HL-60 (cell line): ENCODE data around the gene ARHGAP20.
A peak's percentile ranks its signal among the peaks of the same experiment; 100 is the strongest.

Source experiments
- DNase-seq, 2 experiments: peaks; one replicate each; pipeline ENCODE4 v3.0.0-alpha.2; 2010 to 2020; ENCODE audit warnings: low read depth in 1 of 2, low spot score in 1 of 2
- H3K27ac ChIP-seq: fragments of 250-450 bp; sonication (Bioruptor Pico); replicated peaks from 2 replicates; pipeline ENCODE4 v1.5.1; 2020; ENCODE audit warnings: mild to moderate bottlenecking, moderate library complexity
- H3K27me3 ChIP-seq: fragments of 250-450 bp; sonication (Bioruptor Pico); 2 replicates; pipeline ENCODE4 v1.5.1; 2021; ENCODE audit warnings: mild to moderate bottlenecking, moderate library complexity; ENCODE audit not compliant: insufficient read depth, poor library complexity, severe bottlenecking
- H3K4me3 ChIP-seq: replicated peaks from 2 replicates; pipeline ENCODE4 v1.5.1; 2011; ENCODE audit warnings: mild to moderate bottlenecking, control low read depth, low read length; ENCODE audit not compliant: insufficient read depth
- GABPA ChIP-seq: IDR thresholded peaks from 2 replicates; pipeline ENCODE4 v1.6.1; 2012; ENCODE audit warnings: low read depth
- POLR2AphosphoS5 ChIP-seq: IDR thresholded peaks from 2 replicates; pipeline ENCODE4 v1.6.1; 2012; ENCODE audit warnings: low read depth
- SPI1 ChIP-seq: IDR thresholded peaks from 2 replicates; pipeline ENCODE4 v1.6.1; 2012; ENCODE audit warnings: low read depth, mild to moderate bottlenecking, borderline replicate concordance
- TF ChIP-seq, protein P1 (sequence below): IDR thresholded peaks from one replicate; pipeline ENCODE4 v1.5.1; 2011; ENCODE audit warnings: low read length, control low read depth, inconsistent platforms; ENCODE audit not compliant: insufficient read depth
- TF ChIP-seq, protein P2 (sequence below): IDR thresholded peaks from 2 replicates; pipeline ENCODE4 v1.6.1; 2012; ENCODE audit warnings: low read depth; ENCODE audit not compliant: insufficient replicate concordance

ARHGAP20 gene

DNA sequence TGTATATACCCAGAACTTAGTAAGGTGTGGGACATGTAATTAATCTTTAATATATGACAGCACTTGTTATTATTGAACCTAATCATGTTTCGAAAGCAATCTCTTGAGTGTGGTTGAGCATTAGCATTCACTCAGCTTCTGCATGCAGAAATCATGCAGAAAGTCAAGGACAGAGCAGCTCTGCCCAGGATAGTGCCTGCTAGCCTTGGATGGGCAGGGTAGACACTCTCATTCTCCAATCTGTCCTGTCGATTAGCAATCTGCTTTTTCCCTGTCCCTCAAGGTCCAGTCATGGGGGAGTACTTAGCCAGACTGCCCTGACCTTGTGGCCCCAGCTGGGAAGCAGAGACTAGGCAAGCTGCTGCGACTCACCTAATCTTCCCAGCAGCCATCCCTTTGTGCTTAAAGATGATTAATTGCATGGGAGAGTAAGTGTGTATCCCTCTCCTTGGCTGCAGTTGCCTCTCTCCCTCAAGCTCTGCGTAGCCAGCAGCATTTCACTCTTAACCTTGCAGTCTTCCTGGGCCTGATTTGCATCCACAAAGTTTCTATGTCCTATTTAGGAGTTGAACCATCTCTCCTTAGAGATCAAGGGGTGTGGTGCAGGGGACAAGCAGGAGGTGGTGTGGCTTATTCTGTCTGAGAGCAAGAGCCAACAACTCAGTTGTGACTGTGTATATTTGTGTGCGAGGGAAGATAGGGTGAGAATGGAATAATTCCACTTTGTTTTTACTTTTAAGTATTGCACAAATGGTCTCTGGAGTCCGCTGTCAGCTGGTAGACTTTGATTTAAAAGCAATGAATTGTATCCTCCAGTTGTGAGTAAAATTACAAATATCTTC lies 181.1 kb downstream of the ARHGAP20 start:
- Histone ChIP-seq H3K27me3 (no peaks in the 10 kb centered on the region), H3K4me3 (no peak overlapping the region), H3K27ac (no peak overlapping the region)
- TF ChIP-seq POLR2AphosphoS5 (no peak), GABPA (no peak), SPI1 (no peak)
- TF ChIP-seq, protein P1, sequence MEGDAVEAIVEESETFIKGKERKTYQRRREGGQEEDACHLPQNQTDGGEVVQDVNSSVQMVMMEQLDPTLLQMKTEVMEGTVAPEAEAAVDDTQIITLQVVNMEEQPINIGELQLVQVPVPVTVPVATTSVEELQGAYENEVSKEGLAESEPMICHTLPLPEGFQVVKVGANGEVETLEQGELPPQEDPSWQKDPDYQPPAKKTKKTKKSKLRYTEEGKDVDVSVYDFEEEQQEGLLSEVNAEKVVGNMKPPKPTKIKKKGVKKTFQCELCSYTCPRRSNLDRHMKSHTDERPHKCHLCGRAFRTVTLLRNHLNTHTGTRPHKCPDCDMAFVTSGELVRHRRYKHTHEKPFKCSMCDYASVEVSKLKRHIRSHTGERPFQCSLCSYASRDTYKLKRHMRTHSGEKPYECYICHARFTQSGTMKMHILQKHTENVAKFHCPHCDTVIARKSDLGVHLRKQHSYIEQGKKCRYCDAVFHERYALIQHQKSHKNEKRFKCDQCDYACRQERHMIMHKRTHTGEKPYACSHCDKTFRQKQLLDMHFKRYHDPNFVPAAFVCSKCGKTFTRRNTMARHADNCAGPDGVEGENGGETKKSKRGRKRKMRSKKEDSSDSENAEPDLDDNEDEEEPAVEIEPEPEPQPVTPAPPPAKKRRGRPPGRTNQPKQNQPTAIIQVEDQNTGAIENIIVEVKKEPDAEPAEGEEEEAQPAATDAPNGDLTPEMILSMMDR: no peak
- TF ChIP-seq, protein P2, sequence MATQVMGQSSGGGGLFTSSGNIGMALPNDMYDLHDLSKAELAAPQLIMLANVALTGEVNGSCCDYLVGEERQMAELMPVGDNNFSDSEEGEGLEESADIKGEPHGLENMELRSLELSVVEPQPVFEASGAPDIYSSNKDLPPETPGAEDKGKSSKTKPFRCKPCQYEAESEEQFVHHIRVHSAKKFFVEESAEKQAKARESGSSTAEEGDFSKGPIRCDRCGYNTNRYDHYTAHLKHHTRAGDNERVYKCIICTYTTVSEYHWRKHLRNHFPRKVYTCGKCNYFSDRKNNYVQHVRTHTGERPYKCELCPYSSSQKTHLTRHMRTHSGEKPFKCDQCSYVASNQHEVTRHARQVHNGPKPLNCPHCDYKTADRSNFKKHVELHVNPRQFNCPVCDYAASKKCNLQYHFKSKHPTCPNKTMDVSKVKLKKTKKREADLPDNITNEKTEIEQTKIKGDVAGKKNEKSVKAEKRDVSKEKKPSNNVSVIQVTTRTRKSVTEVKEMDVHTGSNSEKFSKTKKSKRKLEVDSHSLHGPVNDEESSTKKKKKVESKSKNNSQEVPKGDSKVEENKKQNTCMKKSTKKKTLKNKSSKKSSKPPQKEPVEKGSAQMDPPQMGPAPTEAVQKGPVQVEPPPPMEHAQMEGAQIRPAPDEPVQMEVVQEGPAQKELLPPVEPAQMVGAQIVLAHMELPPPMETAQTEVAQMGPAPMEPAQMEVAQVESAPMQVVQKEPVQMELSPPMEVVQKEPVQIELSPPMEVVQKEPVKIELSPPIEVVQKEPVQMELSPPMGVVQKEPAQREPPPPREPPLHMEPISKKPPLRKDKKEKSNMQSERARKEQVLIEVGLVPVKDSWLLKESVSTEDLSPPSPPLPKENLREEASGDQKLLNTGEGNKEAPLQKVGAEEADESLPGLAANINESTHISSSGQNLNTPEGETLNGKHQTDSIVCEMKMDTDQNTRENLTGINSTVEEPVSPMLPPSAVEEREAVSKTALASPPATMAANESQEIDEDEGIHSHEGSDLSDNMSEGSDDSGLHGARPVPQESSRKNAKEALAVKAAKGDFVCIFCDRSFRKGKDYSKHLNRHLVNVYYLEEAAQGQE: no peak
- DNase-seq: no peak

DNA sequence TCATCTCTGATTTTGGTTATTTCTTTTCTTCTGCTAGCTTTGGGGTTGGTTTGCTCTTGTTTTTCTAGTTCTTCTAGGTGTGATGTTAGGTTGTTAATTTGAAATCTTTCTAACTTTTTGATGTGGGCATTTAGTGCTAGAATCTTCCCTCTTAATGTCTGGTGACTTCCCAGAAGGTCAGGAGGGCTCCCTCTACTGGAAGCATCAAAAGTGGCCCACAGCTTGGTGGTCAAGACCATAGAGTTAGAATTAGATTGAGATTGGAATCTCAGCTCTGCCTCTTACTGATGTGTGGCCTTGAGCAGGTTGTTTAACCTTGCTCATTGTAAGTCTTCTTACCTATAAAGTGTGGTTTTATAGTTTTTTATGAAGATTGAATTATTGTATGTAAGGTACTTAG lies 183.2 kb downstream of the ARHGAP20 start:
- no peak overlapping the region for H3K27ac ChIP-seq
- no peaks in the 10 kb centered on the region for H3K27me3 ChIP-seq
- H3K4me3 ChIP-seq: no peak overlapping the region
- DNase-seq: peak in 1 of 2 experiments; percentile 30
- TF ChIP-seq, protein P1: peak; percentile 40
- no peak for TF ChIP-seq POLR2AphosphoS5

DNA sequence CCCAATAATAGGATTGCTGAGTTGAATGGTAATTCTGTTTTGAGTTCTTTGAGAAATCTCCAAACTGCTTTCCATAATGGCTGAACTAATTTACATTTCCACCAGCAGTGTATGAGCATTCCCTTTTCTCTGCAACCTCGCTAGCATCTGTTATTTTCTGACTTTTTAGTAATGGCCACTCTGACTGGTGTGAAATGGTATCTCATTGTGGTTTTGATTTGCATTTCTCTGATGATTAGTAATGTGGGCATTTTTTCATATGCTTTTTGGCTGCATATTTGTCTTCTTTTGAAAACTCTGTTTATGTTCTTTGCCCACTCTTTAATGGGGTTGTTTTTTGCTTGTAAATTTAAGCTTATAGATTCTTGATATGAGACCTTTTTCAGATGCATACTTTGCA lies 185.1 kb downstream of the ARHGAP20 start:
- Histone ChIP-seq H3K4me3 (no peak overlapping the region), H3K27ac (no peak overlapping the region), H3K27me3 (no peaks in the 10 kb centered on the region)
- no peak for TF ChIP-seq GABPA
- TF ChIP-seq, protein P2: no peak
- TF ChIP-seq POLR2AphosphoS5: no peak
- TF ChIP-seq SPI1: no peak
- TF ChIP-seq, protein P1: no peak
- DNase-seq: no peak
